C4-2B (cell line): ENCODE measurements around the gene TRIM72.
"Not testable (repeated sequence)": the region's sequence is repeated elsewhere in the genome, so short reads cannot be mapped to it uniquely, and the experiment has no call there.

Experiments
- H3K27ac ChIP-seq: fragments of 450-650 bp; 2 replicates; pipeline ENCODE4 v1.5.1; 2017
- ZFX ChIP-seq: fragments of 450-650 bp; IDR thresholded peaks from 2 replicates; pipeline ENCODE4 v1.6.1; 2017
- TF ChIP-seq, protein P1 (sequence below): fragments of 450-650 bp; conservative IDR thresholded peaks from 2 replicates; pipeline ENCODE4 v1.5.1; 2017; ENCODE audit warnings: mild to moderate bottlenecking

TRIM72 gene

DNA sequence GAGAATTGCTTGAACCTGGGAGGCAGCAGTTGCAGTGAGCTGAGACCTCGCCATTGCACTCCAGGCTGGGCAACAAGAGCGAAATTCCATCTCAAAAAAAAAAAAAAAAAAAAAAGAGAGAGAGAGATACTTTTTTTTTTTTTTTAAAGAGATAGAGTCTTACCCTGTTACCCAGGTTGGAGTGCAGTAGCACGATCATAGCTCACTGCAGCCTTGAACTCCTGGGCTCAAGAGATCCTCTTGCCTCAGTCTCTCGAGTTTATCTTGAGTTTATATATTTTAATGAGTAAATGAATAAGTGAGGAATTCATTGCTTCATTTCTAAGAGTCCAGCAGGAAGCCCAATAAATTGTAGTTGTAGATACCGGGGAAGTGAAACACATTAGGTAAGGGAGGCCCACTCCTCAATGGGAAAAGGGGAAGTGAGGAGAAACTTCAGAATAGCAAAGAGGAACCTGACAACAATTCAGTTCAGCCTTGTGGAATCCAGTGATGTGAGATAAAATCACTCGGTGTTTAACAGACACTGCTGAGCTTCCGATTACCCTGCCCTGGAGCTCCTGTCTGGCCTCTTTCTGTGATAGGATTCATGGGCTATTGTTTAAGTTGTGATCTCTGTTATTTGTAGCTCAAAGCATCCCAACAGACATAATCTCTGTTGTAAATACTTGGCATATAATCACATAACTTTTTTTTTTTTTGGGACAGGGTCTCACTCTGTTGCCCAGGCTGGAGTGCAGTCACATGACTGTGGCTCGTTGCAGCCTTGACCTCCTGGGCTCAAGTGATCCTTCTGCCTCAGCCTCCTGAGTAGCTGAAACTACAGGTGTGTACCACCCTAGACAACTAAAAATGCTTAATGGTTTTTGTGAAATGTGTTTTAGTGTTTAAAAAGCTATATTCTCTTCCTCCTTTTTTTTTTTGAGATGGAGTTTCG is 30.1 kb downstream of the TRIM72 start:
- TF ChIP-seq, protein P1, sequence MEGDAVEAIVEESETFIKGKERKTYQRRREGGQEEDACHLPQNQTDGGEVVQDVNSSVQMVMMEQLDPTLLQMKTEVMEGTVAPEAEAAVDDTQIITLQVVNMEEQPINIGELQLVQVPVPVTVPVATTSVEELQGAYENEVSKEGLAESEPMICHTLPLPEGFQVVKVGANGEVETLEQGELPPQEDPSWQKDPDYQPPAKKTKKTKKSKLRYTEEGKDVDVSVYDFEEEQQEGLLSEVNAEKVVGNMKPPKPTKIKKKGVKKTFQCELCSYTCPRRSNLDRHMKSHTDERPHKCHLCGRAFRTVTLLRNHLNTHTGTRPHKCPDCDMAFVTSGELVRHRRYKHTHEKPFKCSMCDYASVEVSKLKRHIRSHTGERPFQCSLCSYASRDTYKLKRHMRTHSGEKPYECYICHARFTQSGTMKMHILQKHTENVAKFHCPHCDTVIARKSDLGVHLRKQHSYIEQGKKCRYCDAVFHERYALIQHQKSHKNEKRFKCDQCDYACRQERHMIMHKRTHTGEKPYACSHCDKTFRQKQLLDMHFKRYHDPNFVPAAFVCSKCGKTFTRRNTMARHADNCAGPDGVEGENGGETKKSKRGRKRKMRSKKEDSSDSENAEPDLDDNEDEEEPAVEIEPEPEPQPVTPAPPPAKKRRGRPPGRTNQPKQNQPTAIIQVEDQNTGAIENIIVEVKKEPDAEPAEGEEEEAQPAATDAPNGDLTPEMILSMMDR, result no peak
- TF ChIP-seq ZFX, result no peak
- no peak overlapping the region for H3K27ac ChIP-seq

DNA sequence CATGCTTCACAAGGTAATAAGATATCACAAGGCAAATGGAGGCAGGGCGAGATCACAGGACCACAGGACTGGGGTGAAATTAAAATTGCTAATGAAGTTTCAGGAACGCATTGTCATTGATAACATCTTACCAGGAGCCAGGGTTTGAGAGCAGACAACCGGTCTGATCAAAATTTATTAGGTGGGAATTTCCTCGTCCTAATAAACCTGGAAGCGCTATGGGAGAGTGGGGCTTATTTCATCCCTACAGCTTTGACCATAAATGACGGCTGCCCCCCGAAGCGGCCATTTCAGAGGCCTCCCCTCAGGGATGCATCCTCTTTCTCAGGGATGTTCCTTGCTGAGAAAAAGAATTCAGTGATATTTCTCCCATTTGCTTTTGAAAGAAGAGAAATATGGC is 31.7 kb downstream of the TRIM72 start:
- H3K27ac ChIP-seq, result not testable (repeated sequence)

DNA sequence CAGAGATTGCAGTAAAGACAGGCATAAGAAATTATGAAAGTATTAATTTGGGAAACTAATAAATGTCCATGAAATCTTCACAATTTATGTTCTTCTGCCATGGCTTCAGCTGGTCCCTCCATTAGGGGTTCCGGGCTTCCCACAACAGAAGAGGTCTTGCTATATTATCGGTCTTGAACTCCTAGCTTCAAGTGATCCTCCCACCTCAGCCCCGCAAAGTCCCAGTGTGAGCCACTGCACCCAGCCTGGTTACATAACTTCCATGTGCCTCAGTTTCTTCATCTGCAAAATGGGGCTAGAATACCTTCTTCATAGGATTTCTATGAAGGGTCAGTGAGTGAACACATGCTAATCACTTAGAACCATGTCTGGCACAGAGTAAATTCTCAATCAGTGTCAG is 32.4 kb downstream of the TRIM72 start:
- TF ChIP-seq, protein P1, result no peak
- TF ChIP-seq ZFX, result no peak
- H3K27ac ChIP-seq, result no peak overlapping the region

DNA sequence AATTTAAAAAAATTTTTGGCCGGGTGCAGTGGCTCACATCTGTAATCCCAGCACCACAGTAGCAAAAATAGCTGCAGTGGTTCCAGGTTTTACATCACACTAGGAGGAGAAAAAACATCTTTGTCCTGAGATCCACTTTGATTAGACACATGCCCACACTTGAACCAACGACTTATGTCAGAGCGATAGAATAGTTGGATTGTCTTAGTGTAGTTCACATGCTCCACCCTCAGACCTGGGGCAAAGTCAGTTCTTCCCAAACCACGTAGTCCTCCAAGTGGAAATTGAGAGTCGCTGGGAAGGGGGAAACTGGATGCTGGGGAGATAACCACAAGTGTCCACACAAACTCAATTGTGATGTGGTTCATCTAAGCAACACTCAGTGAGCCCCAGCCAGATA is 34.4 kb downstream of the TRIM72 start:
- no peak for TF ChIP-seq ZFX
- TF ChIP-seq, protein P1, result no peak

DNA sequence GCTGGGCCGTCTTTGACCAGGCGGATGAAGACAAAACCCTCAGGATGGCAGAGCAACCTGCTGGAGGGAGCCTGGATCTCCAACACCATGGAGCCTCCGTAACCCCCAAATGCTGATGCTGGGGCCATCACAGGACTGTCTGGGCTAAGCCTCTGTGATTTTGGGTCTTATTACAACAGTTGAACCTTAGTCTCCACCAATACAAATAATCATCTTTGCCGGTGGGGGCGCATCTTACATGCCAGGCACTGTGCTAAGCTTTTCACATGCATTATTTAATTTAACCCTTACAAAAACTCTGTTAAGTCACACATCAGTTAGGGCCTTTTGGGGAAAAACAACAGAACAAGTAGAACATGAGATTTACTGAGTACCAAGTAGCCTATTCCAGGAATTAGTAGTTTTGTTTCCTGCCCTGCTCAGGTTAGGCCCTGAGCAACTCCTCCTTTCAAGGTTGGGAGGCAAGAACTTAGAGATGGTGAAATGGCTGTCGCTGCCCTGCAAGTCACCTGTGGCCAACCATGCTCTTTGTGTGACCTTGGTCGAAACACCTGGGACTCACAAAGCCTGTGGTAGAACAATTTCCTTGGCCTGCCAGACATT is 37.0 kb downstream of the TRIM72 start:
- no peak for TF ChIP-seq ZFX
- H3K27ac ChIP-seq, result no peak overlapping the region

More for the DNA sequence above, 34.4 kb downstream of the TRIM72 start:
- no peak overlapping the region for H3K27ac ChIP-seq

DNA sequence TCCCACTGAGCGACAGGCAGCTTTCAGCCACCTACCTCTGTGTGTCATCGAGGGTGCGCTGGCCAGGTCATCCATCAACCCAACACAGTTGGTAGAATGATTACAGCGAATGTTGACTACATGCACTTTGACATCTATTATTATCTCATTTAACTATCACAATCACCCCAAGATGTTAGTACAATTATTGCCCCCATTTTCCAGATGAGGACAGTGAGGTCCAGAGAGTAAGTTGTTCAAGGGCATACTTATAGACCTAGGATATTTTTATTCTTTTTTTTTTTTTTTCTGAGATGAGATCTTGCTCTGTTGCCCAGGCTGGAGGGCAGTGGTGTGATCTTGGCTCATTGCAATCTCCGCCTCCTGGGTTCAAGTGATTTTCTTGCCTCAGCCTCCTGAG is 37.5 kb downstream of the TRIM72 start:
- H3K27ac ChIP-seq, result no peak overlapping the region
- no peak for TF ChIP-seq ZFX
- TF ChIP-seq, protein P1, result no peak

DNA sequence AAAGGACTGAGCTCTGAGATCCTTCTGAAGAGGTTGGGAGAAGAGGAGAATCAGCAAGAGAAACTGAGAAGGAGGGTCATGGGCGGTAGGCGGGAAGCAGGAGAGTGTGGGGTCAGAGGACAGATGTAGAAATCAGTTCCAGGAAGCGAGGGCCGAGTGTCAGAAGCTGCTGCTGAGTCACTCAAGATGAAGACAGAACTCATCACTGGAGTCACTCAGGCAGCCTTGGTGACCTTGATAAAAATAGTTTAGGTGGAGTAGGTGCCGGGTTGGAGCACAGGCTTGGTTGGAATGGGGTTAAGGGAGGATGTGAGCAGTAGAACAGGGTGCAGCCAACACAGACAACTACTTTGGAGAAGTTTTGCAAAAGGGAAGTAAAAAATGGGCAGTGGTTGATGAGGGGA is 39.7 kb downstream of the TRIM72 start:
- H3K27ac ChIP-seq, result no peak overlapping the region
- TF ChIP-seq, protein P1, result no peak

DNA sequence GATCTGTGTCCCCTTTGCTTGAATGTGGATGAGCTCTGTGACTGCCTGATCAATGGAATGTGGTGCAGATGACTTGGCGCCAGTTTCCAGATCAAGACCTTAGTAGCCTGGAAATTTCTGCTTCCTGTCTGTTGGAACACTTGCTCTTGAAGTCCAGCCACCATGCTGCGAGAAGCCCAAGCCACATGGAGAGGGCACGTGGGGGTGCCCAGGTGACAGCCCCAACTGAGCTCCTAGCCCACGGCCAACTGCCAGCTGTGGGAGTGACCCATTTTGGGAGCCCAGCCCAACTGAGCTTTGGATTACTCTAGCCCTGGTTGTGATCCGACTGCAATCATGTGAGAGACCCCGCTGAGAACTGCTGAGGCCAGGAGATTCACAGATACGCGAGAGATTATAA is 42.5 kb downstream of the TRIM72 start:
- no peak for TF ChIP-seq ZFX
- TF ChIP-seq, protein P1, result no peak
- no peak overlapping the region for H3K27ac ChIP-seq
